Tibial artery (tissue), 4 donors: ENCODE data around the gene ASAP2.

Experiments
- DNase-seq, 2 donors: peaks; one replicate each; pipeline ENCODE4 v3.0.0-alpha.2; 2019
- H3K27ac ChIP-seq, 2 donors: fragments of 200-600 bp; sonication (generic) in 1 of 2; 1 replicate in 1 of 2; 2 replicates in 1 of 2; pipeline ENCODE4 v1.5.1; 2018 to 2019; ENCODE audit warnings: mild to moderate bottlenecking in 1 of 2
- H3K27me3 ChIP-seq, 2 donors: fragments of 200-600 bp; sonication (generic) in 1 of 2; one replicate each; pipeline versions ENCODE4 v1.5.1 to v1.6.0; 2016 to 2019
- H3K36me3 ChIP-seq, 3 donors: fragments of 200-600 bp; sonication (generic) in 2 of 3; one replicate each; pipeline ENCODE4 v1.5.1; 2016 to 2019; ENCODE audit warnings: mild to moderate bottlenecking in 2 of 3
- H3K4me1 ChIP-seq, 4 donors: fragments of 200-600 bp; sonication (generic) in 2 of 4; 1 replicate in 3 of 4; 2 replicates in 1 of 4; pipeline ENCODE4 v1.5.1; 2016 to 2019
- H3K4me3 ChIP-seq, 2 donors: fragments of 200-600 bp; sonication (generic) in 1 of 2; 1 replicate in 1 of 2; 2 replicates in 1 of 2; pipeline ENCODE4 v1.5.1; 2018 to 2019; ENCODE audit warnings: mild to moderate bottlenecking in 2 of 2
- H3K9me3 ChIP-seq, 3 donors: fragments of 200-600 bp; sonication (generic) in 1 of 3; one replicate each; pipeline ENCODE4 v1.5.1; 2016 to 2019
- intact Hi-C: fragments of 100-400 bp; cut with DNase I; formaldehyde crosslinking; loops from one replicate; pipeline ENCODE4 v1.15.0; 2023; ENCODE audit warnings: low total_unique reads
- TF ChIP-seq, protein P1 (sequence below), 2 experiments: fragments of 200-600 bp in 1 of 2; fragments of 450-650 bp in 1 of 2; IDR thresholded peaks; one replicate each; pipeline ENCODE4 v1.5.1; 2017 to 2019; ENCODE audit warnings: antibody characterized with exemption in 2 of 2, mild to moderate bottlenecking in 1 of 2, moderate library complexity in 1 of 2

The ASAP2 gene

DNA sequence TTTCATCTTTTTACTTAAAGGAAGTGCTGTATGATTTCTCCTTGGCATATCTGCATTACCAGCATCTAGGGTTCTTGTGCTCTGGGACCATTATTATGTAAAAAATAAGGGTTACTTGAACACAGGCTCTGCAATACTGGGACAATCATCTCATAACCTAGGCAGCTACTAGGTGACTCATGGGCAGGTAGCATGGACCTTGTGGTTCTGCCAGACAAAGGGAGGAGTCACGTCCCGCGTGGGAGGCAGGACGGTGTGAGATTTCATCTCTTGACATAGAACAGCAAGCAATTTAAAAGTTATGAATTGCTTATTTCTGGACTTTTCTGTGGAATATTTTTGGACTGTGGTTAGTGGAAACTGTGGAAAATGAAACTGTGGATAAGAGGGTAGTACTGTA is 34.1 kb downstream of the ASAP2 start:
- Histone ChIP-seq H3K36me3 (no peaks in the 10 kb centered on the region), H3K4me1 (peaks cover 0 to 80% (median 41%) of the 10 kb centered on the region in 4 donors), H3K4me3 (no peak overlapping the region), H3K27ac (peak overlapping the region in 1 of 2 donors; percentile 6), H3K27me3 (no peaks in the 10 kb centered on the region), H3K9me3 (no peaks in the 10 kb centered on the region)
- intact Hi-C loops = no loop called here
- DNase-seq = no peak
- TF ChIP-seq, protein P1, sequence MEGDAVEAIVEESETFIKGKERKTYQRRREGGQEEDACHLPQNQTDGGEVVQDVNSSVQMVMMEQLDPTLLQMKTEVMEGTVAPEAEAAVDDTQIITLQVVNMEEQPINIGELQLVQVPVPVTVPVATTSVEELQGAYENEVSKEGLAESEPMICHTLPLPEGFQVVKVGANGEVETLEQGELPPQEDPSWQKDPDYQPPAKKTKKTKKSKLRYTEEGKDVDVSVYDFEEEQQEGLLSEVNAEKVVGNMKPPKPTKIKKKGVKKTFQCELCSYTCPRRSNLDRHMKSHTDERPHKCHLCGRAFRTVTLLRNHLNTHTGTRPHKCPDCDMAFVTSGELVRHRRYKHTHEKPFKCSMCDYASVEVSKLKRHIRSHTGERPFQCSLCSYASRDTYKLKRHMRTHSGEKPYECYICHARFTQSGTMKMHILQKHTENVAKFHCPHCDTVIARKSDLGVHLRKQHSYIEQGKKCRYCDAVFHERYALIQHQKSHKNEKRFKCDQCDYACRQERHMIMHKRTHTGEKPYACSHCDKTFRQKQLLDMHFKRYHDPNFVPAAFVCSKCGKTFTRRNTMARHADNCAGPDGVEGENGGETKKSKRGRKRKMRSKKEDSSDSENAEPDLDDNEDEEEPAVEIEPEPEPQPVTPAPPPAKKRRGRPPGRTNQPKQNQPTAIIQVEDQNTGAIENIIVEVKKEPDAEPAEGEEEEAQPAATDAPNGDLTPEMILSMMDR (IDR thresholded peaks at IDR 0.05) = no peak

DNA sequence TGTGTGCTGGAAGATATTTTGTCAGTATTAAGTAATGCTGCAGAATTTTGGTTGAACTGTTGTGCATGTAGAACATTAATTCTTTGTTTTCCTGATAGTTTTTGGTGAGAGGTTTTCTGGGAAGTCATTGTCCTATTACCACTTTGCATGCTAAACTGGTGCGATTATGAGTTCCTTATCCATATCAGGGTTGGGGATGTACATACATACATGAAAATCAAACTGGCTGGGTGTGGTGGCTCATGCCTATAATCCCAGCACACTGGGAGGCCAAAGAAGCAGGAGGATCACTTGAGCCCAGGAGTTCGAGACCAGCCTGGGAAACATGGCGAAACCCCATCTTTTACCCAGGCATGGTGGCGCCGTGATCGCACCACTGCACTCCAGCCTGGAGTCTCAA is 34.6 kb downstream of the ASAP2 start:
- Histone ChIP-seq H3K4me1 (peaks cover 0 to 80% (median 38%) of the 10 kb centered on the region in 4 donors), H3K4me3 (no peak overlapping the region), H3K36me3 (no peaks in the 10 kb centered on the region), H3K9me3 (no peaks in the 10 kb centered on the region), H3K27ac (no peak overlapping the region), H3K27me3 (no peaks in the 10 kb centered on the region)
- TF ChIP-seq, protein P1 (IDR thresholded peaks at IDR 0.05) = no peak
- intact Hi-C loops = no loop called here
- DNase-seq = no peak

DNA sequence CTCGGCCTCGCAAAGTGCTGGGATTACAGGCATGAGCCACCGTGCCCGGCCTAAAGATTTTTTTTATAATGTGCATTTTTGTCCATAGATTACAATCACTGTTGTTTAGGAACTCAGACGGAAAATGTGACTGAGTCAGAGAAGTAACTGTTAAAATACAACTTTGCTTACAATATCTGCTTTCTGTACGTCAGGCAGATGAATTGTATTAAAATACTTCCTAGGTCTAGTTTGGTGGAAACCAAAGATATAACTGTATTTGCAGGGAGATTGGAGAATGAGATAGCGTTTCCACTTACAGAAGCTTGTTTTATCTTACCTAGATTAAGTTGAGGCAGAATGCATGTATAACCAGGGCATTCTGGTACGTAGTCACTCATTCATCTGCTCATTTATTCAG is 36.7 kb downstream of the ASAP2 start:
- no peak for DNase-seq
- H3K36me3 ChIP-seq = no peaks in the 10 kb centered on the region
- no peaks in the 10 kb centered on the region for H3K27me3 ChIP-seq
- TF ChIP-seq, protein P1 (IDR thresholded peaks at IDR 0.05) = no peak
- no peaks in the 10 kb centered on the region for H3K9me3 ChIP-seq
- intact Hi-C loops = no loop called here
- H3K27ac ChIP-seq = no peak overlapping the region
- peaks cover 0 to 80% (median 35%) of the 10 kb centered on the region in 4 donors for H3K4me1 ChIP-seq
- no peak overlapping the region for H3K4me3 ChIP-seq

DNA sequence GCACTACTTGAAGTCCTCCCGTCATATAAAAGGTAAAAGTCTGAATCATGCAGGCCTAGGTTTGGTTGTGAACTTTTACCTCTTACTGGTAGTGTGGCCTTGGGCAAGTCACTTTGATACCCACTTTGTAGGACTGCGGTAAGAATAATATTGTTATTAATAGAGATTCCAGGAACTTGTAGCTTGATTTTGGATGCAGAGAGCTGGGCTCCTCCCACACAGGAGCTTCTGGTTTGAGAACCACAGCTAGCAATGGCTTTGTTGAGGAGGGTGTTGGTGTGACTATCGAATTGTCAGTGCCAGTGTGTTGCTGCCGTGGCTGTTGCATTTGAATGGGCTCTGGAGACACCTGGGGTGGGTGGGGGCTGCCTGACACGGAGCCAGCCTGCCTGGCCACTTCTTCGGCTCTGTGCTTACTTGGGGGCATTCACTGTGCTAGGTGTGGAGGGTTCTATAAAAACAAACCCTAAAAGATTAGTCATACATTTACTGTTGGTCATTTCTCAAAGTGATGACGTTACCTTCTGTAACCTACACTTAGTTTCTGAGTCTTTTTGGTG is 38.5 kb downstream of the ASAP2 start:
- H3K36me3 ChIP-seq = no peaks in the 10 kb centered on the region
- H3K4me1 ChIP-seq = peaks cover 0 to 81% (median 47%) of the 10 kb centered on the region in 4 donors
- intact Hi-C loops = no loop called here
- H3K27me3 ChIP-seq = no peaks in the 10 kb centered on the region
- no peak for DNase-seq
- TF ChIP-seq, protein P1 (IDR thresholded peaks at IDR 0.05) = no peak
- H3K4me3 ChIP-seq = no peak overlapping the region
- no peak overlapping the region for H3K27ac ChIP-seq
- H3K9me3 ChIP-seq = no peaks in the 10 kb centered on the region

DNA sequence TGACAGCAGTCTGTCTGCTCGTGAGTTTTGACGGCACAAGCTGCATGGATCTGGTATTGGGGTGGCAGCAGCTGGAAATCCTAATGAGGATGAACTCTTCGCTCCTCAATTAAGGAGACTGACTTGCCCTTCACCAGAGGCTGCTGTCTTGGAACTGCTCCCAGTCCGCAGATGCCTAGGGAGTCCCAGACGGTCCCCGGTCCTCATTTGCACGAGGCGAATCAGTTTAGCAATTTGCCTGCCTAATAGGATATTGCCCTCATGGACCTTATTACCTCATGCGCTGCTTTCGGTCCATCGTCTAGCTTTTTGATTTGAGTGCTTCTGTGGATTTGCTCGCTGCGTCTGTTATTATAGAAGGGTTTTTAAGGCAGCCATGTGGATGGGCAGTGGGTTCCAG is 40.6 kb downstream of the ASAP2 start:
- peaks cover 0 to 81% (median 57%) of the 10 kb centered on the region in 4 donors for H3K4me1 ChIP-seq
- no peaks in the 10 kb centered on the region for H3K9me3 ChIP-seq
- H3K27ac ChIP-seq = peak overlapping the region in 1 of 2 donors; percentile 53
- TF ChIP-seq, protein P1 (IDR thresholded peaks at IDR 0.05) = no peak
- no peak for DNase-seq
- H3K4me3 ChIP-seq = no peak overlapping the region
- no peaks in the 10 kb centered on the region for H3K27me3 ChIP-seq
- intact Hi-C loops = no loop called here
- no peaks in the 10 kb centered on the region for H3K36me3 ChIP-seq

DNA sequence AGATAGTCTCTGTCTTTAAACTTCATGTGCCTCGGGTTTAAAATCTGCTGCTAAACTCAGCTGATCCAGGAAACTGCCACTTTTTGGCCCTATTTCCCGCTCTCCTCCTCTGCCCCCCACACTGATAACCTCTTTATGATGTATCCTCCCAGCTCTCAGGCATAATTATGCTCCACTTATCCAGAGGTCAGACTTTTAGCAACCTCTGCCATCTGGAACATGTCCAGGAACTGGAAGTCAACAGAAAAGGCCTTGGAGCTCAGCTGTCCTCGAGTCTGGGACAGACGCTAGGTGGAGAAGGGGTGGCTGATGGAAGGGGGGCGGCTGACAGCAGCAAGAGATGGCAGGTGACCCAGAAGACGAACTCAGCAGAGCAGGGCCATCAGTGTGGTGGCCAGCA is 41.2 kb downstream of the ASAP2 start:
- no peak overlapping the region for H3K4me3 ChIP-seq
- H3K36me3 ChIP-seq = no peaks in the 10 kb centered on the region
- H3K4me1 ChIP-seq = peaks cover 0 to 81% (median 54%) of the 10 kb centered on the region in 4 donors
- no peaks in the 10 kb centered on the region for H3K27me3 ChIP-seq
- TF ChIP-seq, protein P1 (IDR thresholded peaks at IDR 0.05) = no peak
- H3K9me3 ChIP-seq = no peaks in the 10 kb centered on the region
- no peak for DNase-seq
- H3K27ac ChIP-seq = peak overlapping the region; percentile 16 to 53
- intact Hi-C loops = no loop called here
